Inflammatory macrophage treated with lipopolysaccharide for 4 hours (primary cell): ENCODE data around the gene TIGD2.
"Not testable (repeated sequence)": the region's sequence is repeated elsewhere in the genome, so short reads cannot be mapped to it uniquely, and the experiment has no call there.

Source experiments
- DNase-seq: peaks from one replicate; pipeline ENCODE4 v3.0.0-alpha.2; 2020

The TIGD2 gene

DNA sequence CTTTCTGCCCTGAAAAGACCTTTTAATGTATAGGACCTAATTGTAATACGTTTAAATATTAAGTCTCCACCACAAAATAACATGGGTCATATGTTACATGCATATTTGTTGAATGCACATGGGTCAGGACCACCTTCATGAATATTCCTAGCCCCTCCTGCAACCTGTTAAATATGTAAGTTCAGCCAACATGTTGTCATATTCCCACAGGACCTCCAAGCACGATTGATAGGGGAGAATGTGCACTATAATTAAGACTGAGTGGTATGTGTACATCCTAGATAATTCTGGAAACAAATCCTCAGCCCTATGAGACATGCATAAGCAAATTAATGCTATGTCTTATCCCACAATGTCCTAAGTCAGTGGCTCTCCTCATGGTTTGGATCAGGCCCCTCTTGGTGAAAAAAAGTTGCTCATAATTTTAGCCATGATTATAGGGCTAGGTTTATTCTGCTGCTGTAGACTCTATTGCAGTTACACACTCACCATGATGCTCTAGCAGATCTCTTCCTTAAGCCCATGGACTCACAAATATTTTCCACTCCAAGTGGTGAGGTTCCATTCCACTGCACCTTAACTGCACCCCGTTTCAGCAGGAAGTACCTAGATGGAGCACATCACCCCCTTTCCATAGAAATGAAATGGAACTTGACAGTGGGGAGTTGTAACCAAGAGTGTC lies 10.2 kb downstream of the TIGD2 start:
- no peak for DNase-seq

DNA sequence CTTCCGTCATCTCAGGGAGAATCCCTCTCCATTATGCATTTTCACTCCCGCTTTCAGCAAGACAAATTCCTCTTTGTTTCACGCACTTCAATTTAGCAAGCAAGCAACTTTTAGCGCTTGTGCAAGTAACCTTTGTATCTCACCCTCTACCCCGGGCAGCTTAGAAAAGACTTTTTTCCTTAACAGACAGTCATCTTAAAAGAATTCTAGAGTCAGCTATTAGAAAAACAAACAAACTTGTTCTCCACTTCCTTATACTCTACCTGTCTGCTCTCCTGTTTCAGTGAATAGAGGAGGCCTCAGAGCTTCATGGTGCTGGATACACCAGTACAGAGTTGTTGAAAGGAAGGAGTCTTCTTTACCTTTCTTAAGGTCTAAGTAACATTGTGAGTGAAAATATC lies 12.1 kb downstream of the TIGD2 start:
- no peak for DNase-seq

DNA sequence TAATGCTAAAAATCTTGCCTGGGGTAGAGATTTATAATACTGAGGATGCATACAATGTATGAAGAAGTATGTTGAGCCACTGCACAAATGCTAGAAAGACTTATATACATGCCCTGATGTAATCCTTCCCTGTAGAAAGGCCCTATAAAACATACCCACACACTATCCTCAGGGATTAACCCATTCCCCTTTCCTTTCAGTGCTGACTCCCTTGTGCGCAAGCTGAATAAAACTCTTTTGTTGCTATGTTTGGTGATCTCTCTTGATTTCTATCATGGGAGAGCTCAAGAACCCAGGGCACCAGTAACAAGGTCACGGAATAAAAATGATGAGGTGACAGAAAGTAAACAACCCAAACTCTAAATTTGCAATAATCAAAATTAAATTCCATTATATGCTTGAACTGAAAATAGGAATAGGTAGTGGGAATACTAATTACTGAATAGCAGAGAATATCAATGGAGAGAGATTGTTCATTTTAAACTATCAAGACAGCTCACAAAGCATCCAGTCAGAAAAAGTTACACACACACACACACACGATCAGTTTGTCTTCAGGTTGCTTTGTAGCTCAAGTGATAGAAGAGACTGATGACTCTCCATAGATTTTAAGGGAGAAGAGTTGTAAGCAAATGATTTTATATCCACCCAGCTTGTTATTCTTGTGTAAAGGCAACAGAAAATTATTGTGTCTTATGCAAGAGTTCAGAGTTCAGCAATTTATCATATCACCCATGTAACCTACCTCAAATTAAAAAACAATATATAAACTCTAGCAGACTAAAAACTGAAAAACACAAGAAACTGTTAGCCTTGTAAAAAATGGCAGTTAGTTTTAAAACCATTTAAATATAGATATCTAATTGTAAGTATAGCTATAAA lies 14.8 kb downstream of the TIGD2 start:
- DNase-seq, result no peak

DNA sequence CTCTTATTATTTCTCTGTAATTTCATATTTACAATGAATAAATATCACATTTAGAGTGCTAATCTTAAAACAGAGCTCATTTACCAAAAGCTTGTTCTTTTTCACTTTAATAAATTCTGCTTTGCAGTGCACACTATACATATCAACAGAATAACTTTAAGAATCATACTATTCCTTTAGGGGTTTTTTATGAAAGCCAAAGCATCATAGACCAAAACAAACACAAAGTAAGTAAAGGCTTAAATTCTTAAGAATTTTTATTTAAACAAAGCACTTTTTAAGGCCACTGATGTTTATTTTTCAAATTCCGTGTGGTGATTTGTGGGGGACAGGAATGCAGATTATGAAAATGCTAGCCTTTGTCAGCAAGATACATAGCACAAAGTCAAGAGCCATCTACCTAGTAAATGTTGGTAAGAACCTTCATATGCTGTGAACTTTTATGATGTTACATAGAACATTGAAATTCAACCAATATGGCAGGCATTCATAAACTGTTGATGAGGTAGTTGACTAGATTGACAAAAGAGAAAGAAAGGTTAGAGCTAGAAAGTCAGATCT lies 17.8 kb downstream of the TIGD2 start:
- DNase-seq, result no peak

DNA sequence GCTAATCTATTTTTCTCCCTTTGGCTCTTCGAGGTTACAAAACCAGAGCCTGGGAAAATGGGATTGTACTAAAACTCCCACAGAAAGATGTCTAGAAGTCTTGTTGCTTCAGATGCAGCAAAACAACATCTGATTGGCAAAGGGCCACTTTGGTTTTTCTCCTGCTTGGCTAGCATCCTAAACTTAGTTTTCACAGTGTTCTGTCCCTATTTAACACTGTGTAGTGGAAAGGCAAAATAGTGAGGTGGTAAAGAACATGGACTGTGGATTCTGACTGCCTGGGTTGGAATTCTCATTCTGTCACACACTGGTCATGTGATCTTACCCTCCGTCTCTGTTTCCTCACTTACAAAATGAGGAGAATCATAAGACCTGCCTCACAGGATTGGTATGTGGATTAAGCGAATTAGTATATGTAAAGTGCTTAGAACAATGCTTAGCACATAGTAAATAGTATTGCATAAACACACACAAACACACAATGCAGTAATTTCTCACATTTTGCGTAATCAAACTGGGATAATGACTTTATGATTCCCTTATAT lies 23.5 kb downstream of the TIGD2 start:
- no peak for DNase-seq

DNA sequence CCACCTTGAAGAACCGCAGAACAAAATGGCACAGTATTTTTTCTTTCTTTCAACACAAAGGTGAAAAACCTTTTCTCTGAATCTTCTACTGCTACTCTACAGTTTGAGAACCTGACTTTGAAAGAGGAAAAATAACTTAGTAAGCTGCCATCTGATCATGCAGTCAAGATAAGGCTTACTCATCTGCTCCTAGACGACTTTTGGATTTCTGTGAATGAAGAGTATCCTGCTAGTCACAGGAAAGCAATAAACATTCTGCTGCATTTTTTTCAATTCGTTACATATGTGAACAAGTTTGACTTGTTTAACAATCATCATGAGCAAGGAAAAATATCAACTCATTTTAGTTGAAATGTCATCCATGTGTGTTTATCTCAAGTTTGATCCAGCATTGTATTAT lies 25.2 kb downstream of the TIGD2 start:
- DNase-seq, result no peak

DNA sequence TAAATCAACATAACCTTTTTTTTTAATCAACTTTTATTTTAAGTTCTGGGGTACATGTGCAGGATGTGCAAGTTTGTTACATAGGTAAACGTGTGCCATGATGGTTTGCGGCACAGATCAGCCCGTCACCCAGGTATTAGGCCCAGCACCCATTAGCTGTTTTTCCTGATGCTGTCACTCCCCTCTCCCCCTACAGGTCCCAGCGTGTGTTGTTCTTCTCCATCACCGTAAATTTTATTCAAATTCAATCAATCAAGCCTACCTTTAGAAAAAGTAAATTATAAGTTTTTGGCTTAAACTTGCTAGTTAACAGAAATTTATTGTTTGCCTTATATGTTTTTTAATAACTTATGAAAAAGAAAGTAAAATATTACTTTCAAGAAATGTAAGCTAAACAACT lies 25.9 kb downstream of the TIGD2 start:
- DNase-seq, result no peak

- no peak for DNase-seq
These were observed 26.4 kb downstream of the TIGD2 start for GRCh38 chr4:89137695-89138094.

GRCh38 chr4:89140168-89140759 lies 28.9 kb downstream of the TIGD2 start:
- DNase-seq, result no peak

DNA sequence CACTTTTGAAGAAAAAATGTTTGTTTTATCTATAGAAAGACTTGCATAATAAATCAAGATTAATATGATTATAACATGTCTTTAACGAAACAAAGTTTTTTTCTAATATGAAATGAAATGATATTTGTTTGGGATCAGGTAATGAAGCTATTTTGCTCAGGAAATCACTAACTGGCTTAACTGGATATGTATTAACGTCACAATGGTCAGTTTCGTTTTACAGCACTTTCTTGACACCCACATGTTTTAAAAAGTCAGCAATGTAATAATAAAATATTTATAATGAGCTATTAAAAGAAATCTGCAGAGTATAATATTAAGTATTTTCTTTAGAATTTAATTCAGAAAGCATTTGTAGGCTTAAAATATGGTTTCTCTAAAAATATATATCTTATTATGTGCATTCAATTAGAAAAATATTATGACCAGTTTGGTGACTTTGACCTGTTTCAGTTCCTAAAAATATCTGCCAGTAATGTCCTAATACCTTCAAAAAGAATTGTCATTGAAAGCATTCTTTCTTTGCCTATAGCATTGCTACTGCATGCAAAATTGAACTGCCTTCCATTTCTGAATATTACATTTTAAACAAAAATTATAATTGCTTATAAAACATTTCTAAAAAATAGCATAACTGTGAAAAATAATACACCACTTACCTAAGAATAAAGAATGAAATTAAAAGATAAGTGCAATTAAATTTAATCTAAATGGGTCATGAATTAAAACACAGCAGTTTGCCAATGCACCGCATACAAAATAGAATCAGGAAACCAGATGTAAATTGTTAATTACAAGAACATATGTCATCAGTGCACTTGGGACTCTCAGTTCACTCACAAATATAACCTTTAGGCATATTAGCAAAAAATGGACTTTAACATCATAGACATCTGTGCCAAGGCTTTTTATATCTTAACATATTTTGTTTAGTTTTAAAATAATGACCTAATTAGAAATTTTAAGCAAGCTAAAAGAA lies 31.6 kb downstream of the TIGD2 start:
- DNase-seq, result no peak

- DNase-seq, result not testable (repeated sequence)
These were observed 33.3 kb downstream of the TIGD2 start for GRCh38 chr4:89144652-89145051.

DNA sequence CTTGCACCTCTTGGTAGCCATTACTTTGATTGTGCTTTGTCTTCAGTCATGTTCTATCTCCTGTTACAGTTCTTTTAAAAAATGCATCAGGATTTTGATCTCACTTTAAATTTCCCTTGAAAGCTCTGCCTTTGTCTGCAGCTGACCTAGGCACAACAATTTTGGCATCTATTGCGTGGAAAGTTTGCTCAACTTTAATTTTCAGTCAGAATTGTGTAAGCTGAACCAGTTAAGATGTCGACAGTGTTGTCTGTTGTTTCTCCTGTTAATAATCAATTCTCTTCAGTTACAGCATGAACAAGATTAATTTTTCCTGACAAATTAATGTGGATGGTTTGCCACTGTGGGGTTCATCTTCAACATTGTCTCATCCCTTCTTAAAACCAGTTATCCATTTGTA lies 34.9 kb downstream of the TIGD2 start:
- no peak for DNase-seq

DNA sequence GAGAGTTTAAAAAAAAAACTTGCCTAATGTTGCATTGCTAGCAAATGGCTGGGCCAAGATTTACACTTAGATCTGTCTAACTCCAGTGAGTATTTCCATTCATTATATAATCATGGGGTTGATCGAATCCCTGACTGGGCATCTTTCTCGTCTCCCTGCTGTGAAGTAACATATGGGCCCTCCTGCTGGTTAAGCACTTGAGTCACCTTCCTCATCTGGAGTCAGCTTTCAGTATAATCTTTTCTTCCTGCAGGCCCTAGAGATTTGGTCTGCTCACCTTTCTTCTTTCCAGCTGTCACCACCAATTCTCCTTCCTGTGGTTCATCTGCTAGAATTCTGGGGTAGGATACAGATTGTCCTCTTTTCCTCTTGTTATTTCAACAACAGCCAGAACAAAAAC lies 41.6 kb downstream of the TIGD2 start:
- no peak for DNase-seq

DNA sequence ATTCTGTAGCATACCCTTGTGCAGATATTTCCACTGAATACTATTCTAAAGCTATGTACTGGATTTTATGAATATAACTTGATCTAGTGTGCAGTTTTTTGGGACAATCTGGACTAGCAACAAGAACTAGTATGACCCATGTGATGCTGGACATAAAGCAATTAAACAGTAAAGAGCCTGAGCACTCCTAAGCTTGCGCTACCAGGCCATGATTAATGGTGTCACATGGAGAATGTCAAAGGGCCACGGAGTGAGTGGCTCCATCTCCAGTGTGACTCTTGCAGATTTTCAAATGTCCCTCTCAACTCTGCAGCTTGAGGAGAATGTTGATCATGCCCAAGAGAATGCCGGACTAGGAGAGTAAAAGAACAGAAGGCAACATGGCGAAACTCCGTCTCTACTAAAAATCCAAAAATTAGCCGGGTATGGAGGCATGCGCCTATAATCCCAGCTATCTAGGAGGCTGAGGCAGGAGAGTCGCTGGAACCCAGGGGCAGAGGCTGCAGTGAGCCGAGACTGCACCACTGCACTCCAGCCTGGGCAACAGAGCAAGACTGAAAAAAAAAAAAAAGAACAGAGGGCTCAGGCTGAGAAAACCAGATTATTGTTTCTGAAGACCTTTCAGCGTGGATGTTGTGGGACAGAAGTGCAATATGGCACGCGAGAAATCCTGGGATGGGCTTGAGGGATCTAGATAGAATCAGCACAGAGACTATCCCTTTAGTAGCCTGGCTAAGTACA lies 45.0 kb downstream of the TIGD2 start:
- no peak for DNase-seq

DNA sequence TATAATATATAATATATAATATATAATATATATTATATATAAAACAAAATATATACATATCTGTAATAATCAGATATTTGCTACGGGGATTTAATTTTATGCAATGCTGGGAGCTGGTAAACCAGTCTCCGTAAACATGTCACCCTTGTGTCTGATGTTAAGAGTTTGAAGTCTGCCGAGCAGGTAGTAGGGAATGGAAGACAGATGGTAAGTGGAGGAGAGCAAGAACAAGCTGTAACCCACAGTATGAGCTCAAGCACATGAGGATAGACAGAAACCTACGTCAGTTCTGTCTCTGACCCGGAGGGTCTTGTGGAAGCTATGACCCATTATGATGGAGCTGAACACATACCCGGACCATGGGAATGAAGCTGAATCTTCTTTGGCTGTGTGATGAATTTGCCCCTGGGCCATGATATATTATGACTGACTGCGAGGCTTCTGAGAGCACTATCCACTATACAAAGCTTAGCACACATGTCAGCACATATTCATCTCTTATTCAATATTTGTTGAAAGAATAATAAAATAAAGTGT lies 46.2 kb downstream of the TIGD2 start:
- DNase-seq, result no peak

- peak; percentile 61 for DNase-seq
These were observed 47.7 kb downstream of the TIGD2 start for GRCh38 chr4:89158884-89159503.

- no peak for DNase-seq
These were observed 49.5 kb downstream of the TIGD2 start for GRCh38 chr4:89160806-89161205.

DNA sequence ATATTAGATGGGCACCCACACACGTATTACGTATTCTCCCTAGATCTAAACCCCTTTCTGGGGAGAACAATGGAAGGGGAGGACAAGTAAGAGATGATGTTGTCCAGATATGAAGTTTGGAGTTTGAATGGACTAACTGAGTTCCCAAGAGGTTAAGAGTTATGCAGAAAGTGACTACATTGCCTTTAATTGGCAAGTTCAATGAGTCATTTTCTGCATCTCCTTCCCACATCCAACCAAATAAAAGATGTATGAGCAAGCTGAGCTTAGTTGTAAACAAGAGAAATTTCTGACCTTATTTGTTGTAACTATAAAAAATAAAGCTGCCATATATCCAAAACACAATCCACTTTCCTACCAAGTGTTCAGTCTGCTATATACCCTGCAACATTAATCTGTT lies 50.5 kb downstream of the TIGD2 start:
- DNase-seq, result no peak

DNA sequence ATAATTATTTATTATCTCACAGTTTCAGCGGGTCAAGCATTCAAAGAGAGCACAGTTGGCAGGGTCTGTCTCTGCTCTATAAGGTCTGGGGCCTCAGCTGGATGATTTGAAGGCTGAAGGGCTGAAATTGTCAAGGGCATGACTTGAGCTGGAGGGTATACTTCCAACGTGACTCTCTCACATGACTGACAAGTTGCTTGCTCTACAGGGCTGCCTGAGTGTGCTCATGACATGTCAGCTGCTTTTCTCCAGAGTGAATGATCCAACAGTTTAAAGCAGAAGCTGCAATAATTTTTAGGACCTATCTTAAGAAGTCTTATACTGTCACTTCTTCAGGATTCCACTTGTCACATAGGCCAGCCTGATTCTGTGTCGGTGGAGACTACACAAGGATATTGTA lies 51.2 kb downstream of the TIGD2 start:
- peak; percentile 10 for DNase-seq

- no peak for DNase-seq
These were observed 51.7 kb downstream of the TIGD2 start for GRCh38 chr4:89162987-89163386.

DNA sequence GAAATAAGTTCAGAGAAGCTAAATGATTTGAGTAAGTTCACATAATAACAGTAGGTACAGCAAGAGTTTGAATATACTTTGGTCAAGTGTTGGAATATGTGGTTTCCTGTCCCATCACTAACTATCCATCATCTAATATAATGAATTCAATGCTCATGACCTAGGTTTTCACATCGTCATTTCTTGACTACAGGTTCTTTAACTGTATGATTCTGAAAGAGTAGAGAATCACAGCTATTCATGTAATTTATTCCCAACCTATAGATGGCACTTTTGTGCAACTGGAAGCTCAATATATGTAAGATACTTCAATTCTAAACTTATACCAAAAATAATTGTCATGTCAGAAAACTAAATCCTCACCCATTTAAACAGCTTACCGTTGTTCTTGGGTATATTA lies 53.1 kb downstream of the TIGD2 start:
- DNase-seq, result no peak
